Measurements from ENCODE around the gene ITPK1.

DNA sequence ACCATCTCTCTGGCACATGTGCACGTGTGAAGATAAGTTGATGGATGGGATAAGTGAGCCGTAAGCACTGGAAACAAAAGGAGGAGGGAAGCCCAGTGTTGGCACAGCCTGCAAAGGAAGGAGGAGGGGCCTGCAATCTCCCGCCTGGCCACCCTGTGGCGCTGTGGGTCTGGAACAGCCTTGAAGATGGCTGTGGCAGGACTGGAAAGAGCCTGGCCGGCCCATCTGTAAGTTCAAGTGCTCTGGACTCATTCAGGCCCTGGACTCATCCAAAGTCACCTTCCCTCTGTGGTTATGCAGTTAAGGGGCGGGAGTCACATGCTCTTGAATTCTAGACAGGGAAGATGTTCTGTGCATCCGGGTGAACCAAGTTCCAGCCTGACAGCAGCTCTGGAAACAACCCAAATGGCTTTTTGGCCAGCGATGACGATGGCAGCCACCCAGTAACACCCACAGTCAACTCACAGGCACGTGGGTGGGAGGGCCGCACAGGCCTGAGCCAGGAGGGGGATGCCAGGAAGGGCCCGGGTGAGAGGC is 142.4 kb downstream of the ITPK1 start:
- peak in 5 of 6 experiments; percentile 10 to 79 (median 77) for TF ChIP-seq CTCF (IDR thresholded peaks at IDR 0.05)
- TF ChIP-seq POLR2A (IDR thresholded peaks at IDR 0.05), result no peak
